K562 (cell line): ENCODE measurements around the gene GART. TPM values are rescaled to one million over a fixed set of nuclear protein-coding genes. Genes with fewer than 3 reads are reported as not detected.

ENCODE experiments used
- BCOR ChIP-seq: fragments of 450-650 bp; IDR thresholded peaks from 2 replicates; pipeline ENCODE4 v1.6.1; 2016
- BRCA1 ChIP-seq, 2 experiments: fragments of 450-650 bp in 1 of 2; sonication (generic) in 1 of 2; formaldehyde crosslinking in 1 of 2; IDR thresholded peaks; 2 replicates each; pipeline versions ENCODE4 v1.5.0 to v1.6.1; 2017 to 2020; ENCODE audit warnings: mild to moderate bottlenecking in 1 of 2, missing genetic modification reagents in 1 of 2
- CTBP1 ChIP-seq: fragments of 450-650 bp; IDR thresholded peaks from 2 replicates; pipeline ENCODE4 v1.6.1; 2016; ENCODE audit warnings: borderline replicate concordance
- GATAD2A ChIP-seq: fragments of 450-650 bp; IDR thresholded peaks from 2 replicates; pipeline ENCODE4 v1.6.1; 2017
- MEIS2 ChIP-seq: fragments of 450-650 bp; IDR thresholded peaks from 2 replicates; pipeline ENCODE4 v1.6.1; 2014; ENCODE audit warnings: mild to moderate bottlenecking; ENCODE audit not compliant: partially characterized antibody
- NONO ChIP-seq, 2 experiments: fragments of 200-400 bp in 1 of 2; fragments of 450-650 bp in 1 of 2; formaldehyde crosslinking in 1 of 2; IDR thresholded peaks; 2 replicates each; pipeline ENCODE4 v1.6.1; 2017; ENCODE audit warnings: low read depth in 2 of 2, mild to moderate bottlenecking in 2 of 2, moderate library complexity in 2 of 2, low read length in 1 of 2
- NR2C2 ChIP-seq, 2 experiments: fragments of 200-800 bp in 1 of 2; sonication (Bioruptor generic) in 1 of 2; sonication (generic) in 1 of 2; formaldehyde crosslinking in 1 of 2; IDR thresholded peaks; 2 replicates each; pipeline versions ENCODE4 v1.6.1 to v1.8.0; 2016 to 2022; ENCODE audit warnings: mild to moderate bottlenecking in 1 of 2, missing compliant biosample characterization in 1 of 2, missing genetic modification characterization in 1 of 2, missing genetic modification reagents in 1 of 2
- RBBP5 ChIP-seq: fragments of 200-600 bp; sonication (generic); IDR thresholded peaks from 2 replicates; pipeline ENCODE4 v1.6.1; 2012; ENCODE audit warnings: borderline replicate concordance, mild to moderate bottlenecking, low read length, control low read depth, inconsistent platforms; ENCODE audit not compliant: insufficient read depth, poor library complexity, severe bottlenecking
- RBM14 ChIP-seq: fragments of 200-400 bp; formaldehyde crosslinking; IDR thresholded peaks from 2 replicates; pipeline ENCODE4 v1.6.1; 2018; ENCODE audit warnings: low read depth, mild to moderate bottlenecking, low read length, moderate library complexity, borderline replicate concordance; ENCODE audit not compliant: insufficient read depth
- SMARCA4 ChIP-seq: fragments of 450-650 bp; IDR thresholded peaks from 2 replicates; pipeline ENCODE4 v1.6.1; 2016
- TEAD4 ChIP-seq, 2 experiments: sonication (generic) in 1 of 2; formaldehyde crosslinking in 1 of 2; IDR thresholded peaks; 2 replicates each; pipeline versions ENCODE4 v1.6.1 to v1.8.0; 2012 to 2022; ENCODE audit warnings: borderline replicate concordance in 1 of 2, inconsistent platforms in 1 of 2, low read length in 1 of 2, mild to moderate bottlenecking in 1 of 2, missing genetic modification reagents in 1 of 2
- ZC3H4 ChIP-seq: sonication (generic); formaldehyde crosslinking; IDR thresholded peaks from 2 replicates; pipeline ENCODE4 v1.9.0; 2021; ENCODE audit warnings: missing genetic modification reagents, borderline replicate concordance
- ZNF766 ChIP-seq: fragments of 200-800 bp; sonication (Bioruptor generic); conservative IDR thresholded peaks from 2 replicates; pipeline ENCODE4 v1.6.1; 2016; ENCODE audit warnings: missing genetic modification characterization, missing compliant biosample characterization
- polyA plus RNA-seq, 8 experiments: library from polyadenylated mRNA; depleted of rRNA in 4 of 8; stranded (reverse) in 5 of 8; unstranded in 3 of 8; fragments of >200 nt; fragmentation: Nextera tagmentation in 2 of 8; fragmentation: Illumina TruSeq in 1 of 8; extraction: Ambion mirVana in 2 of 8; extraction: Trizol in 1 of 8; gene quantifications; 2 replicates each; pipeline versions ENCODE4 v1.2.1 to v1.2.3, GENCODE V29; 2011 to 2014; ENCODE audit warnings: inconsistent platforms in 1 of 8, missing spikeins in 1 of 8
- total RNA-seq, 7 experiments: library from RNA; depleted of rRNA in 6 of 7; stranded (reverse); fragments of >200 nt in 6 of 7; fragmentation: Illumina TruSeq in 2 of 7; extraction: Trizol in 2 of 7; gene quantifications; 2 replicates each; pipeline versions ENCODE4 v1.2.1 to v1.2.3, GENCODE V29; 2011 to 2021; ENCODE audit warnings: low replicate concordance in 1 of 7
- TF ChIP-seq, protein P1 (sequence below), 2 experiments: fragments of 200-800 bp in 1 of 2; sonication (Bioruptor generic) in 1 of 2; sonication (generic) in 1 of 2; formaldehyde crosslinking in 1 of 2; IDR thresholded peaks in 1 of 2; conservative IDR thresholded peaks in 1 of 2; 2 replicates each; pipeline versions ENCODE4 v1.5.0 to v1.6.1; 2016 to 2020; ENCODE audit warnings: missing compliant biosample characterization in 1 of 2, missing genetic modification characterization in 1 of 2, missing genetic modification reagents in 1 of 2
- TF ChIP-seq, protein P2 (sequence below): IDR thresholded peaks from 2 replicates; pipeline ENCODE4 v1.6.1; 2011; ENCODE audit warnings: borderline replicate concordance, low read depth, mild to moderate bottlenecking, moderate library complexity, low read length; ENCODE audit not compliant: insufficient read depth, poor library complexity, severe bottlenecking
- TF ChIP-seq, protein P3 (sequence below), 3 experiments: fragments of 200-800 bp in 1 of 3; sonication (Bioruptor generic) in 1 of 3; sonication (generic) in 1 of 3; formaldehyde crosslinking in 1 of 3; IDR thresholded peaks; 2 replicates each; pipeline versions ENCODE4 v1.6.1 to v1.8.0; 2016 to 2022; ENCODE audit warnings: mild to moderate bottlenecking in 2 of 3, missing compliant biosample characterization in 2 of 3, missing genetic modification characterization in 2 of 3, missing genetic modification reagents in 1 of 3
- TF ChIP-seq, protein P4 (sequence below), 2 experiments: fragments of 450-650 bp in 1 of 2; sonication (generic) in 1 of 2; formaldehyde crosslinking; conservative IDR thresholded peaks; 2 replicates each; pipeline versions ENCODE4 v1.4.0 to v1.8.1; 2020 to 2022; ENCODE audit warnings: mild to moderate bottlenecking in 1 of 2, missing genetic modification reagents in 1 of 2

Gene GART
- total and polyA plus RNA-seq, 9 of the 15 experiments (the other 6 are each of a cell fraction or from before 2014, with no cell fraction given), result 141 to 429 (median 349) TPM

DNA sequence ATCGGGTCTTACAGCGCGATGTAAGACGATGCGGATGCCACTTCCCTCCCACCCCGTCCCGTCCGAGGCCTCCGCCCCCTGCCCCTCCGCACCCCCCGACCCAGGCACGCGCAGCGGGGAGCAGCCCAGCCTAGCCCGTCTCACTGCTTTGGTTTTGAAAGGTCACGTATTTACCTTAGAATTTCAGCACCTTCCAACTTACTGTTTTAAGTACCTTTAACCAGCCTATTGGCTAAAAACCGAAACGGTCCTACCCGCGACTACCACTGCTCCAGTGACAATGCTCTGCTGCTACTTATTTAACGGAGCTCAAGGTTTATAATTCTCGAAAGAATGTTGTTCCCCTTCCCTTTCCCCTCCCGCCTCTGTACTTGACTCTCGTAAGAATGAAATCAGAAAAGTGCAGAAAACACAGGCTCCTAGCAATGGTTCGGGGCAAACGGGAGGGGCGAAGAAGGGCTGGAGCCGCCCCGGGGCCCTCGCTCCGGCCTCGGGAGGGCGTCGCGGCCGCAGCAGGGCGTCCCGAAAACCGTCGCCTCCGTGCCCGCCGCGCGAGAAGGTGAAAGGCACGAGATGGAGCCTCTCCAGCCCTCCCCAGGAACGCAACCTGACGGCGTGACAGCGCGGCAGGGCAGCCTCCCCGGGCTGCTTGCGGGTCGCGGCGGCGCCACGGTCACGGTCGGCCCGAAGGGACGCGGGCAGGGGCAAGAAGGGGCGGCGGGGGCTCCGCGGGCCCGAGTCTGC is 62.8 kb downstream of the GART start (continued):
- TF ChIP-seq, protein P1, sequence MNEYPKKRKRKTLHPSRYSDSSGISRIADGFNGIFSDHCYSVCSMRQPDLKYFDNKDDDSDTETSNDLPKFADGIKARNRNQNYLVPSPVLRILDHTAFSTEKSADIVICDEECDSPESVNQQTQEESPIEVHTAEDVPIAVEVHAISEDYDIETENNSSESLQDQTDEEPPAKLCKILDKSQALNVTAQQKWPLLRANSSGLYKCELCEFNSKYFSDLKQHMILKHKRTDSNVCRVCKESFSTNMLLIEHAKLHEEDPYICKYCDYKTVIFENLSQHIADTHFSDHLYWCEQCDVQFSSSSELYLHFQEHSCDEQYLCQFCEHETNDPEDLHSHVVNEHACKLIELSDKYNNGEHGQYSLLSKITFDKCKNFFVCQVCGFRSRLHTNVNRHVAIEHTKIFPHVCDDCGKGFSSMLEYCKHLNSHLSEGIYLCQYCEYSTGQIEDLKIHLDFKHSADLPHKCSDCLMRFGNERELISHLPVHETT (CRISPR knock-in tag; conservative IDR thresholded peaks at IDR 0.05 in 1 of 2, IDR thresholded peaks at IDR 0.05 in 1 of 2), result 0 out of 4 replicates have a peak, but pooled peaks of 1 of the 2 experiments have one; percentile 62
- TF ChIP-seq ZNF766 (CRISPR knock-in tag) (peak; percentile 47; the same call in 1 of the 2 replicates), BCOR (0 out of 2 replicates have a peak, but pooled peaks have one; percentile 38), RBM14 (0 out of 2 replicates have a peak, but pooled peaks have one; percentile 42), ZC3H4 (CRISPR knock-in tag) (peak; percentile 97; the same call in 1 of the 2 replicates), SMARCA4 (peak; percentile 26; the same call in 1 of the 2 replicates), BRCA1 (IDR thresholded peaks at IDR 0.05) (no peak), BRCA1 (CRISPR knock-in tag; IDR thresholded peaks at IDR 0.05) (peak; percentile 81; the same call in 1 of the 2 replicates), GATAD2A (peak; percentile 55; the same call in 1 of the 2 replicates), MEIS2 (no peak), CTBP1 (peak; percentile 75), NONO (IDR thresholded peaks at IDR 0.05; ENCODE audit: low read depth in 2 of 2, low read length in 1 of 2) (peak in 1 of 2 experiments; percentile 52; a peak in 3 of 4 replicates), TEAD4 (IDR thresholded peaks at IDR 0.05; ENCODE audit: low read length) (no peak; the same call in 1 of the 2 replicates), TEAD4 (CRISPR knock-in tag; IDR thresholded peaks at IDR 0.05; ENCODE audit: borderline replicate concordance) (0 out of 2 replicates have a peak, but pooled peaks have one; percentile 31), NR2C2 (CRISPR knock-in tag; IDR thresholded peaks at IDR 0.05) (no peak), NR2C2 (tag; IDR thresholded peaks at IDR 0.05) (0 out of 2 replicates have a peak, but pooled peaks have one; percentile 18), RBBP5 (peak; percentile 78)
- TF ChIP-seq, protein P2, sequence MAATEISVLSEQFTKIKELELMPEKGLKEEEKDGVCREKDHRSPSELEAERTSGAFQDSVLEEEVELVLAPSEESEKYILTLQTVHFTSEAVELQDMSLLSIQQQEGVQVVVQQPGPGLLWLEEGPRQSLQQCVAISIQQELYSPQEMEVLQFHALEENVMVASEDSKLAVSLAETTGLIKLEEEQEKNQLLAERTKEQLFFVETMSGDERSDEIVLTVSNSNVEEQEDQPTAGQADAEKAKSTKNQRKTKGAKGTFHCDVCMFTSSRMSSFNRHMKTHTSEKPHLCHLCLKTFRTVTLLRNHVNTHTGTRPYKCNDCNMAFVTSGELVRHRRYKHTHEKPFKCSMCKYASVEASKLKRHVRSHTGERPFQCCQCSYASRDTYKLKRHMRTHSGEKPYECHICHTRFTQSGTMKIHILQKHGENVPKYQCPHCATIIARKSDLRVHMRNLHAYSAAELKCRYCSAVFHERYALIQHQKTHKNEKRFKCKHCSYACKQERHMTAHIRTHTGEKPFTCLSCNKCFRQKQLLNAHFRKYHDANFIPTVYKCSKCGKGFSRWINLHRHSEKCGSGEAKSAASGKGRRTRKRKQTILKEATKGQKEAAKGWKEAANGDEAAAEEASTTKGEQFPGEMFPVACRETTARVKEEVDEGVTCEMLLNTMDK, result peak; percentile 8
- TF ChIP-seq, protein P3, sequence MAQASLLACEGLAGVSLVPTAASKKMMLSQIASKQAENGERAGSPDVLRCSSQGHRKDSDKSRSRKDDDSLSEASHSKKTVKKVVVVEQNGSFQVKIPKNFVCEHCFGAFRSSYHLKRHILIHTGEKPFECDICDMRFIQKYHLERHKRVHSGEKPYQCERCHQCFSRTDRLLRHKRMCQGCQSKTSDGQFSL (CRISPR knock-in tag; IDR thresholded peaks at IDR 0.05), result peak; percentile 75; the same call in 1 of the 2 replicates
- TF ChIP-seq, protein P3 (tag; IDR thresholded peaks at IDR 0.05), result 0 out of 4 replicates have a peak, but pooled peaks of 1 of the 2 experiments have one; percentile 24
- TF ChIP-seq, protein P4, sequence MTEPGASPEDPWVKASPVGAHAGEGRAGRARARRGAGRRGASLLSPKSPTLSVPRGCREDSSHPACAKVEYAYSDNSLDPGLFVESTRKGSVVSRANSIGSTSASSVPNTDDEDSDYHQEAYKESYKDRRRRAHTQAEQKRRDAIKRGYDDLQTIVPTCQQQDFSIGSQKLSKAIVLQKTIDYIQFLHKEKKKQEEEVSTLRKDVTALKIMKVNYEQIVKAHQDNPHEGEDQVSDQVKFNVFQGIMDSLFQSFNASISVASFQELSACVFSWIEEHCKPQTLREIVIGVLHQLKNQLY (CRISPR knock-in tag; conservative IDR thresholded peaks at IDR 0.05), result 0 out of 4 replicates have a peak, but pooled peaks of 1 of the 2 experiments have one; percentile 35
